HFFc6 (cell line): ENCODE measurements around the gene PHACTR1. TPM values are rescaled to one million over a fixed set of nuclear protein-coding genes. Genes with fewer than 3 reads are reported as not detected.

Experiments used
- DNase-seq: peaks from one replicate; pipeline ENCODE4 v3.0.0-alpha.2; 2018
- H3K27ac Mint-ChIP-seq: 2 replicates; pipeline ENCODE4 v1.8.0; 2020; ENCODE audit warnings: mild to moderate bottlenecking, mixed read lengths
- H3K27me3 Mint-ChIP-seq: 2 replicates; pipeline ENCODE4 v1.8.0; 2021; ENCODE audit warnings: mild to moderate bottlenecking, moderate library complexity, mixed read lengths; ENCODE audit not compliant: insufficient read depth
- H3K36me3 Mint-ChIP-seq: 2 replicates; pipeline ENCODE4 v1.8.0; 2021; ENCODE audit warnings: low read depth, mixed read lengths
- H3K4me1 Mint-ChIP-seq: 2 replicates; pipeline ENCODE4 v1.8.0; 2020; ENCODE audit warnings: low read depth, mixed read lengths
- H3K4me3 Mint-ChIP-seq: 2 replicates; pipeline ENCODE4 v1.8.0; 2020; ENCODE audit warnings: mild to moderate bottlenecking, moderate library complexity, mixed read lengths
- H3K9me3 Mint-ChIP-seq: 2 replicates; pipeline ENCODE4 v1.8.0; 2020; ENCODE audit warnings: mild to moderate bottlenecking, mixed read lengths
- total RNA-seq, 6 experiments: library from RNA; stranded (reverse); fragmentation: NEBNext Ultra II Directional; extraction: Animal tissue kit (Norgen Biotek cat#: 25700); gene quantifications; 2 replicates in 1 of 6; 3 replicates in 5 of 6; pipeline ENCODE4 v1.2.3, GENCODE V29; 2021
- TF ChIP-seq, protein P1 (sequence below): fragments of 200-600 bp; sonication (generic); IDR thresholded peaks from 2 replicates; pipeline ENCODE4 v1.5.0; 2021; ENCODE audit warnings: antibody characterized with exemption, mild to moderate bottlenecking

PHACTR1 gene
- total RNA-seq, 6 experiments from 2014 or later = 2.5 to 4.7 (median 3.9) TPM

DNA sequence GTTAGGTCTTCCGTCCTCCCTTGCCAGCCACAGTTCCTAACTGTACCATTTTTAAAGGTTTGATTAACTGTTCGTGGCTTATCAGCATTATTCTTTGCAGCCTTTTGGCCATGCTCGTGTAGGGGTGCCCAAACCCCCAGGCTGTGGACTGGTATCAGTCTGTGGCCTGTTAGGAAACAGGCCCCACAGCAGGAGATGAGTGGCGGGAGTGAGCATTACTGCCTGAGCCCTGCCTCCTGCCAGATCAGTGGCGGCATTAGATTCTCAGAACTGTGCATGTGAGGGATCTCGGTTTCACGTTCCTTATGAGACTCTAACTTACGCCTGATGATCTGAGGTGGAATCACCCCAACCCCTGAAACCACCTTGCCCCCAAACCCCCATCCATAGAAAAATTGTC, 532.4 kb downstream of the PHACTR1 start:
- peaks cover 2% of the 10 kb centered on the region; the same call in 1 of the 2 replicates for H3K27me3 Mint-ChIP-seq
- no peak for DNase-seq
- no peaks in the 10 kb centered on the region for H3K9me3 Mint-ChIP-seq
- H3K4me3 Mint-ChIP-seq = no peak overlapping the region
- H3K4me1 Mint-ChIP-seq = peaks cover 17% of the 10 kb centered on the region
- H3K36me3 Mint-ChIP-seq = no peaks in the 10 kb centered on the region
- TF ChIP-seq, protein P1, sequence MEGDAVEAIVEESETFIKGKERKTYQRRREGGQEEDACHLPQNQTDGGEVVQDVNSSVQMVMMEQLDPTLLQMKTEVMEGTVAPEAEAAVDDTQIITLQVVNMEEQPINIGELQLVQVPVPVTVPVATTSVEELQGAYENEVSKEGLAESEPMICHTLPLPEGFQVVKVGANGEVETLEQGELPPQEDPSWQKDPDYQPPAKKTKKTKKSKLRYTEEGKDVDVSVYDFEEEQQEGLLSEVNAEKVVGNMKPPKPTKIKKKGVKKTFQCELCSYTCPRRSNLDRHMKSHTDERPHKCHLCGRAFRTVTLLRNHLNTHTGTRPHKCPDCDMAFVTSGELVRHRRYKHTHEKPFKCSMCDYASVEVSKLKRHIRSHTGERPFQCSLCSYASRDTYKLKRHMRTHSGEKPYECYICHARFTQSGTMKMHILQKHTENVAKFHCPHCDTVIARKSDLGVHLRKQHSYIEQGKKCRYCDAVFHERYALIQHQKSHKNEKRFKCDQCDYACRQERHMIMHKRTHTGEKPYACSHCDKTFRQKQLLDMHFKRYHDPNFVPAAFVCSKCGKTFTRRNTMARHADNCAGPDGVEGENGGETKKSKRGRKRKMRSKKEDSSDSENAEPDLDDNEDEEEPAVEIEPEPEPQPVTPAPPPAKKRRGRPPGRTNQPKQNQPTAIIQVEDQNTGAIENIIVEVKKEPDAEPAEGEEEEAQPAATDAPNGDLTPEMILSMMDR = no peak
- H3K27ac Mint-ChIP-seq = no peak overlapping the region

DNA sequence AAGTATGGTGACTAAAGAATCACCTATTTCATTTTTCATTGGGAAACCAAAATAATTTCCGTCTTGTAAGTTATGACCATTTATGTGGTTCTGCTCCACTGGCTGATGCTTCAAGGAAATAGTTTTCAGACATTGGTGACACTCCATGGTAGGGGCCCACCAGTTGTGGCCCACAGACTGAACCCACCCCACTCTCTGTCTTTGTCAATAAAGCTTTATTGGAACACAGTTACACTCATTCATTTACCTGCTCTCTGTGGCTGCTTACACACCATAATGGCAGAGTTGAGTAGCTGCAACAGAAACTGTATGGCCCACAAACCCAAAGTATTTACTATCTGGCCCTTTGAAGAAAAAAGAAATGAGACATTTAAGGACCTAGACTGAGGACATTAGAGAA, 533.2 kb downstream of the PHACTR1 start:
- TF ChIP-seq, protein P1 = no peak
- no peaks in the 10 kb centered on the region for H3K9me3 Mint-ChIP-seq
- no peak for DNase-seq
- peaks cover 17% of the 10 kb centered on the region for H3K4me1 Mint-ChIP-seq
- H3K4me3 Mint-ChIP-seq = no peak overlapping the region
- no peaks in the 10 kb centered on the region for H3K36me3 Mint-ChIP-seq
- H3K27me3 Mint-ChIP-seq = peaks cover 2% of the 10 kb centered on the region; the same call in 1 of the 2 replicates
- no peak overlapping the region for H3K27ac Mint-ChIP-seq

DNA sequence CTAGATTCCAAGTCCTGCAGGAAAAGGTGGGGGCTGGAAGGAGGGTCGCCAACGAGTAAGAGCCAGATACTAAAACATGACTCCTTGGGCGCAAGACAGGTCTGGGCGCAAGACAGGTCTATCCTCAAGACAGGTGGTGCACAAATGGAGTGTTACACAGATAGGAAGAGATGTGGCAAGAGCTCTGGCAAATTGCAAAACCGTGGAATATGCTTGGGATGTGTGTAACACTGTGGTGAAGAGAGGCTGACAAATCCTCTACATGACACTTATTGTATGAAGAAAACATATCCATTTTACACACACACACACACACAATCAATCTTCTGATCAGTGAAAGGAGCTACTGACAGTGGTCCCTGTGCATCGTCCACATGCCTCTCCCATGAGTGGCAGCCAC, 534.1 kb downstream of the PHACTR1 start:
- no peak overlapping the region for H3K27ac Mint-ChIP-seq

DNA sequence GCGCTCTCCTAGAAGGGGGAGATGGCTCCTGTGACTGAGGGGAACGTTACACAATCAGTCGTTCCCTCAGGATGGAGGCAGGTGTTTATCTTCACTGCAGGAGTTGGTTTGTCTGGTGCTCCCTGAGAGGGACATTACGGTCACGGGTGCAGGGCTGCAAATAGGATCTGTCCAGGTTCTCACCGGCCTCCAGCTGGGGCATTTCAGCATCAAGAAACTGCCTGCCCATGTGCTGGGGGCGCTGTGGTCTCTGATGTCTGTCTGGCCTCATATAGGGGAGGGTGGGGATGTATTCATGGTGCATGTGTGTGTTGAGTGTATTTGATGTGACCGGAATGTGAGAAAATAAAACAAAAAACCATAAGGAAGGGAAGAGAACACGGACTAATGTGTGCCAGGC, 534.7 kb downstream of the PHACTR1 start:
- TF ChIP-seq, protein P1 = no peak
- Mint-ChIP-seq H3K9me3 (no peaks in the 10 kb centered on the region), H3K27me3 (peaks cover 2% of the 10 kb centered on the region; the same call in 1 of the 2 replicates), H3K4me3 (no peak overlapping the region), H3K36me3 (no peaks in the 10 kb centered on the region), H3K4me1 (peaks cover 18% of the 10 kb centered on the region), H3K27ac (no peak overlapping the region)
- DNase-seq = no peak

More for the DNA sequence above, 534.1 kb downstream of the PHACTR1 start:
- H3K9me3 Mint-ChIP-seq = no peaks in the 10 kb centered on the region
- peaks cover 17% of the 10 kb centered on the region for H3K4me1 Mint-ChIP-seq
- H3K4me3 Mint-ChIP-seq = no peak overlapping the region
- no peak for DNase-seq
- peaks cover 2% of the 10 kb centered on the region; the same call in 1 of the 2 replicates for H3K27me3 Mint-ChIP-seq
- no peaks in the 10 kb centered on the region for H3K36me3 Mint-ChIP-seq
- TF ChIP-seq, protein P1 = no peak

DNA sequence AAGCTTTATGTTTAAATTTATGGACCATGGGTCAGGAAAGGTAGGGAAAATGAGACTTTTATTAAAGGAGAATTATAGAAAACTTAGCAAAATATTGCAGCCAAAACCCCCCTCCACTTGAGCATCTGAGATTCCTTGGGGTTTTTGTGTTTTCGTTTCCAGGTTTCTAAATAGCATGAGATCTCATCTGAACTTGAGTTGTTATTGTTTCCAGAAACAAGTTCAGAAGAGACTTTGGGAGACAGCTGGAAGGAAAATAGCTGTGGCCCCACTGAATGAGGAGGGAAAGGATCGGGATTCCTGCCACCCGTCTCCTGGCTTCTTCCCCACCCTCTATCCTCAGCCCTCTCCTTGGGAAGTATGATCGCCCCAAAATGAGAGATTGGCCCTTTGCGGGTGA, 536.2 kb downstream of the PHACTR1 start:
- TF ChIP-seq, protein P1 = no peak
- Mint-ChIP-seq H3K9me3 (no peaks in the 10 kb centered on the region), H3K36me3 (no peaks in the 10 kb centered on the region), H3K4me3 (no peak overlapping the region), H3K4me1 (peaks cover 17% of the 10 kb centered on the region), H3K27ac (no peak overlapping the region), H3K27me3 (peaks cover 2% of the 10 kb centered on the region; the same call in 1 of the 2 replicates)
- DNase-seq = no peak

DNA sequence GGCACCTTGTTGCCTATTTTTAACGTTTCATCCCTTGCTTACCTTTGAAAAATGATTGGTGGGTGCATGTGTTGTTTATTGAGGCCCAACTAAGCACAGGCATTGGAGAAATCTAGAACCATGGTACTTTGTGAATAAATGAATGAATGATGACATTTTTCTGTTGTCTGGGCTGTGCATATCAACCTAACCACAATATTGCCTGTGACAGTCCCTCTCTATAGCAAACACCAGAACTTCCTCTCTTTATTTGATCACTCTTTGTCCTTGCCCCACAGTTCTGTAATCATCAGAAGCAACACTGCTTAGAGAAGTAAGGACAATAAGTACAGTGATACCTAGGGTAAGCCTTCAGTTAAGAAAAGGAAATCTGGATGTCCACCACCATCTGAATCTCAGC, 536.7 kb downstream of the PHACTR1 start:
- Mint-ChIP-seq H3K4me1 (peaks cover 12% of the 10 kb centered on the region), H3K4me3 (no peak overlapping the region), H3K27me3 (peaks cover under 1% of the 10 kb centered on the region; the same call in 1 of the 2 replicates), H3K27ac (no peak overlapping the region), H3K9me3 (no peaks in the 10 kb centered on the region), H3K36me3 (no peaks in the 10 kb centered on the region)
- TF ChIP-seq, protein P1 = no peak
- DNase-seq = no peak
